ENCODE data around the gene TXLNA. TPM values are rescaled to one million over a fixed set of nuclear protein-coding genes. Genes with fewer than 3 reads are reported as not detected.
A peak's percentile ranks its signal among the peaks of the same experiment; 100 is the strongest.

The TXLNA gene
- total RNA-seq, 1 donor from 2014 or later, result 47.5 TPM

DNA sequence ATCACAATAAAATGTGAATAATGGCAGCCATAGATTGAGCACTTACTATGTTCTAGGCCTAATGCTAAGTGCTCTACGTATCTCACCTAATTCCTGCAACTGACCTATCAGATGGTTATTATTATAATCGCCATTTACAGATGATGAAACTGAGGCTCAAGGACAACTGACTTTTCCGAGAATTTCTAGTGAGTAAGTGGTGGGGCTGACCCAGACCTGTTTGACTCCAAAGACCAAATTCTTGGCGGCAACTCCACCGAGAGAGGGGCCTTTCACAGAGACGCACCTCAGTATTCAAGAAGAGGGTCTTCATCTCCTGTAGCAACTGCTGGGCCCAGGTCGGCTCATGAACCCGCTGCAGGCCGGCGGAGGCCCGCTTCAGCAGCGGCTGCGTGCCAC lies 42.1 kb downstream of the TXLNA start:
- intact Hi-C loops (cut with DNase I), result no loop called here
- peak overlapping the region; percentile 92 for H3K4me3 ChIP-seq
- ATAC-seq (no peak), DNase-seq (no peak)
- H3K36me3 ChIP-seq, result peaks cover 35% of the 10 kb centered on the region
- TF ChIP-seq, protein P1, sequence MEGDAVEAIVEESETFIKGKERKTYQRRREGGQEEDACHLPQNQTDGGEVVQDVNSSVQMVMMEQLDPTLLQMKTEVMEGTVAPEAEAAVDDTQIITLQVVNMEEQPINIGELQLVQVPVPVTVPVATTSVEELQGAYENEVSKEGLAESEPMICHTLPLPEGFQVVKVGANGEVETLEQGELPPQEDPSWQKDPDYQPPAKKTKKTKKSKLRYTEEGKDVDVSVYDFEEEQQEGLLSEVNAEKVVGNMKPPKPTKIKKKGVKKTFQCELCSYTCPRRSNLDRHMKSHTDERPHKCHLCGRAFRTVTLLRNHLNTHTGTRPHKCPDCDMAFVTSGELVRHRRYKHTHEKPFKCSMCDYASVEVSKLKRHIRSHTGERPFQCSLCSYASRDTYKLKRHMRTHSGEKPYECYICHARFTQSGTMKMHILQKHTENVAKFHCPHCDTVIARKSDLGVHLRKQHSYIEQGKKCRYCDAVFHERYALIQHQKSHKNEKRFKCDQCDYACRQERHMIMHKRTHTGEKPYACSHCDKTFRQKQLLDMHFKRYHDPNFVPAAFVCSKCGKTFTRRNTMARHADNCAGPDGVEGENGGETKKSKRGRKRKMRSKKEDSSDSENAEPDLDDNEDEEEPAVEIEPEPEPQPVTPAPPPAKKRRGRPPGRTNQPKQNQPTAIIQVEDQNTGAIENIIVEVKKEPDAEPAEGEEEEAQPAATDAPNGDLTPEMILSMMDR (IDR thresholded peaks at IDR 0.05), result no peak
- no peaks in the 10 kb centered on the region for H3K27me3 ChIP-seq
- H3K4me1 ChIP-seq, result peaks cover 24% of the 10 kb centered on the region
- no peaks in the 10 kb centered on the region for H3K9me3 ChIP-seq
- H3K27ac ChIP-seq, result peak overlapping the region; percentile 97

DNA sequence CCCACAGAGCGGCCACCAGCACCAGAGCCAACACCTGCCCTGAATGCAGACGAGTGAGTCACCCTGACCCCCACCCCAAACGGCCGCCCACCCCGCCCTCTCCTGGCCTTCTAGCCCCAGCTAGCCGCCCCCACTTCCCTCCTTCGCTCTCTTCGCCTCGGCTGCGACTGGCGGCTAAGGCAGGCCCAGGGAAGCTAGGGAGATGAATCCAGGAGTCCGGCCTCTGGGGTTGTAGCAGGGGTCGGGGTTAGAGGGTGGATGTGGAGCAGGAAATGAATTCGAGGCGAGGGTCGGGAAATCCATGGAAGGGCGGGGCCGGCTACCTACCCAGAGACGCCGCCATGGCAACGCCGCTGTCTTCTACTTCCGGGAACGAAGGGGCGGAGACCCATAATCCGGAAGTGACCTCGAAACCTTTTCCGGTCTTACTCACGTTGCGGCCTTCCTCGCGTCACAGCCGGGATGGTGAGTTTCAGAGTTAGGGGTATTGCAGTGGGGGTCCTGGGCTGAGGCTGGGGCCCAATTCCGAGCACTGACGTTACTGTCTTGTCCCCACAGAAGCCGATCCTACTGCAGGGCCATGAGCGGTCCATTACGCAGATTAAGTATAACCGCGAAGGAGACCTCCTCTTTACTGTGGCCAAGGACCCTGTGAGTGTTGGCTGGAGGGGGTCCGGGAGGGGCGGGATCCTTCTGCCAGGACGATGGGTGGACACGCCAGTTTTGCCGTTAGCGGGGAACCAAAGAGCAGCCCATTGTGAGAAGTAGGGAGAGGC lies 42.7 kb downstream of the TXLNA start, which contains the start of the genes EIF3I and TMEM234:
Gene EIF3I (plus strand): TSS at position 428 of the 776 bp plus-strand sequence. CDS start 35 bp downstream, at position 463.
Gene TMEM234 (minus strand): TSS at position 374 of the 776 bp plus-strand sequence. CDS start 31 bp downstream, at position 343.
- Histone ChIP-seq H3K36me3 (peaks cover 37% of the 10 kb centered on the region), H3K9me3 (no peaks in the 10 kb centered on the region), H3K27ac (peak within 1 kb of the TSS; percentile 97), H3K27me3 (no peaks in the 10 kb centered on the region), H3K4me1 (peaks cover 24% of the 10 kb centered on the region), H3K4me3 (peak within 1 kb of the TSS; percentile 92)
- DNase-seq, result peak; percentile 95
- peak; percentile 97 for ATAC-seq
- TF ChIP-seq, protein P1 (IDR thresholded peaks at IDR 0.05), result no peak
- intact Hi-C loops (cut with DNase I), result no loop called here

DNA sequence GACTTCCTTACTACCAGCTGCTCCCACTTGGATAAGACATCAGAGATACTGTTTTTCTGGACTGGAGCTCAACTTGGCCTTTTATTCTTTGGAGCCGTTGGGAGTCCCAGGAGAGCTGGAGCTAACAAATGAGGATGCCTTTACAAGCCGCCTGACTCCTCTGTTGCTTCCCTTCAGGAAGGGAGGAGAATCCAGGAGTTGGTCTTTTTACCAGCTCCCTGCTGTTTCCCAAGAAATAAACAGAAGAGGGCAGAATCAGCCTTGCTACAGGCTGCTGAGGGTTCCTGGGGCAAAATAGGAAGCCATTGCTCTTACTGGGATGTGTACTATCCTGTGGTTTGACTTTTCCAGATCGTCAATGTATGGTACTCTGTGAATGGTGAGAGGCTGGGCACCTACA lies 44.2 kb downstream of the TXLNA start:
- ATAC-seq, result no peak
- H3K27me3 ChIP-seq, result no peaks in the 10 kb centered on the region
- H3K4me1 ChIP-seq, result peaks cover 24% of the 10 kb centered on the region
- TF ChIP-seq, protein P1 (IDR thresholded peaks at IDR 0.05), result no peak
- H3K9me3 ChIP-seq, result no peaks in the 10 kb centered on the region
- no peak for DNase-seq
- H3K36me3 ChIP-seq, result peaks cover 48% of the 10 kb centered on the region
- intact Hi-C loops (cut with DNase I), result no loop called here
- peak overlapping the region; percentile 97 for H3K27ac ChIP-seq
- H3K4me3 ChIP-seq, result peak overlapping the region; percentile 92

DNA sequence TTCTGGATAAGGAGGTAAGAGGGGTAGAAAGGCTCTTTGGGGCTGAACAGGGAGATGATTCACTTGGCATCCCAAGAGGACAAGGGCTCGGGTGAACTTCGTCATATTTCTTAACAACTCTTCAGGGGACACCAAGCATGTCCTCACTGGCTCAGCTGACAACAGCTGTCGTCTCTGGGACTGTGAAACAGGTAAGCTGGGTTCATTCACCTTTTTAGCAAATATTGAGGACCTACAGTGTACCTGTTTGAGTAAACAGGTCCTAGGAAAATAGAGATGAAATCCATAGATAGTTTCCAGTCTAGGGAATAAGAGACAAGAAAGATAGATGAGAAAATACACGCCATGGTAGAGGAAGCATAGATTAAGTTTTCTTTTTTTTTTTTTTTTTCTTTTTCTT lies 44.8 kb downstream of the TXLNA start:
- H3K4me1 ChIP-seq, result peaks cover 24% of the 10 kb centered on the region
- no peak overlapping the region for H3K27ac ChIP-seq
- no peaks in the 10 kb centered on the region for H3K27me3 ChIP-seq
- H3K4me3 ChIP-seq, result no peak overlapping the region
- intact Hi-C loops (cut with DNase I), result no loop called here
- ATAC-seq, result no peak
- DNase-seq, result no peak
- H3K36me3 ChIP-seq, result peaks cover 54% of the 10 kb centered on the region
- TF ChIP-seq, protein P1 (IDR thresholded peaks at IDR 0.05), result no peak
- no peaks in the 10 kb centered on the region for H3K9me3 ChIP-seq

DNA sequence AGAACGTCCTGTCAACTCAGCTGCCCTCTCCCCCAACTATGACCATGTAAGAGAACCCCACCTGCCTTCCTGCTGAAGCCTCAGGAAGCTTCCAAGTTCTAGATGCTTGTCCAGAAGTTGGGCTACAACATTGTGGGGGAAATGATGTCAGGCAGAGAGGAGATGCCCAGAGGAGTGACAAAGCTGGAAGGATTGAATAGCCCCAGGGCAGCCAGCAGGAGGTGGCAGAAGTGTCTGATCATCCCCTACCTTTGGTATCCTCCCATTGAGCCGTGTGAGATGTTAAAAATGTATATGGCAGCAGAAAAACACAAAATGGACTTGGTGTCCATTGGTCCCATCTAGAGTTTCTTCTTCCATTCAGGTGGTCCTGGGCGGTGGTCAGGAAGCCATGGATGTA lies 49.3 kb downstream of the TXLNA start:
- intact Hi-C loops (cut with DNase I), result no loop called here
- TF ChIP-seq, protein P1 (IDR thresholded peaks at IDR 0.05), result no peak
- ATAC-seq, result no peak

More for the DNA sequence above, 49.3 kb downstream of the TXLNA start:
- no peak overlapping the region for H3K4me3 ChIP-seq
- no peaks in the 10 kb centered on the region for H3K27me3 ChIP-seq
- peaks cover 91% of the 10 kb centered on the region for H3K36me3 ChIP-seq
- H3K4me1 ChIP-seq, result peaks cover 5% of the 10 kb centered on the region
- no peak for DNase-seq
- no peak overlapping the region for H3K27ac ChIP-seq
- no peaks in the 10 kb centered on the region for H3K9me3 ChIP-seq

Measured in upper lobe of right lung (tissue), 1 donor.